Endothelial cell of umbilical vein (primary cell): ENCODE results near the gene RAB31. TPM values are rescaled to one million over a fixed set of nuclear protein-coding genes. Genes with fewer than 3 reads are reported as not detected.

Experiments used
- BruUV-seq: library from RNA; stranded (reverse); fragments of 400-500 nt; replicated peaks from 2 replicates; lab custom pipeline; 2021; lab: Mats Ljungman, UMichigan
- CTCF ChIA-PET: fragments of 300-600, 350-600 bp; sonication (Branson Sonifier 250); formaldehyde crosslinking; loops from one replicate; lab custom pipeline; 2021; ENCODE audit warnings: antibody characterized with exemption, inconsistent platforms; lab: Charles Lee
- POLR2A ChIA-PET: fragments of 300-600, 350-600 bp; sonication (Branson Sonifier 250); formaldehyde crosslinking; loops from one replicate; lab custom pipeline; 2021; ENCODE audit warnings: antibody characterized with exemption, inconsistent platforms; lab: Charles Lee
- DNase-seq: peaks from one replicate; pipeline ENCODE4 v3.0.0-alpha.2; 2011; ENCODE audit warnings: low read depth, low spot score
- FAIRE-seq: peaks from 2 replicates; lab custom pipeline; 2011; peaks lifted over from hg19 to GRCh38; lab: Jason Lieb, UNC
- H2AFZ ChIP-seq: 2 replicates; pipeline ENCODE4 v1.6.0; 2012; ENCODE audit warnings: low read depth, low read length, control low read depth, inconsistent platforms
- H3K27ac ChIP-seq: 2 replicates; pipeline ENCODE4 v1.5.1; 2011; ENCODE audit warnings: low read depth, mild to moderate bottlenecking, control low read depth, low read length, moderate library complexity; ENCODE audit not compliant: insufficient read depth
- H3K27me3 ChIP-seq, 2 experiments: 2 replicates each; pipeline versions ENCODE4 v1.6.0 to v1.6.1; 2011; ENCODE audit warnings: low read length in 2 of 2, mixed read lengths in 1 of 2; ENCODE audit not compliant: control insufficient read depth in 2 of 2, insufficient read depth in 2 of 2
- H3K36me3 ChIP-seq, 2 experiments: 2 replicates in 1 of 2; 3 replicates in 1 of 2; pipeline ENCODE4 v1.5.1; 2011; ENCODE audit warnings: low read length in 2 of 2, mild to moderate bottlenecking in 1 of 2, moderate library complexity in 1 of 2; ENCODE audit not compliant: control insufficient read depth in 2 of 2, insufficient read depth in 2 of 2; ENCODE audit errors: extremely low read depth in 1 of 2
- H3K4me1 ChIP-seq: 3 replicates; pipeline ENCODE4 v1.5.1; 2011; ENCODE audit warnings: mild to moderate bottlenecking, low read length; ENCODE audit not compliant: control insufficient read depth, insufficient read depth; ENCODE audit errors: extremely low read depth
- H3K4me2 ChIP-seq: 2 replicates; pipeline ENCODE4 v1.6.1; 2011; ENCODE audit warnings: low read length, control low read depth, mixed read lengths; ENCODE audit not compliant: insufficient read depth
- H3K4me3 ChIP-seq, 3 experiments: fragments of 200-600 bp in 1 of 3; sonication (generic), shearing (Covaris generic) in 1 of 3; replicated peaks in 1 of 3; 2 replicates each; pipeline ENCODE4 v1.5.1; 2011 to 2016; ENCODE audit warnings: control low read depth in 3 of 3, low read length in 3 of 3, mild to moderate bottlenecking in 2 of 3, inconsistent platforms in 1 of 3, low read depth in 1 of 3, moderate library complexity in 1 of 3; ENCODE audit not compliant: insufficient read depth in 1 of 3
- H3K79me2 ChIP-seq: 2 replicates; pipeline ENCODE4 v1.6.0; 2012; ENCODE audit warnings: low read length, inconsistent platforms; ENCODE audit not compliant: control insufficient read depth, insufficient read depth
- H3K9ac ChIP-seq: replicated peaks from 2 replicates; pipeline ENCODE3; 2011; ENCODE audit warnings: low read length, control low read depth; ENCODE audit not compliant: insufficient read depth; ENCODE audit errors: extremely low read depth
- H3K9me1 ChIP-seq: replicated peaks from 3 replicates; pipeline ENCODE4 v1.6.0; 2011; ENCODE audit warnings: mild to moderate bottlenecking, low read length; ENCODE audit not compliant: control insufficient read depth, insufficient read depth; ENCODE audit errors: extremely low read depth
- H3K9me3 ChIP-seq: replicated peaks from 2 replicates; pipeline ENCODE4 v1.5.1; 2012; ENCODE audit warnings: low read length, inconsistent platforms; ENCODE audit not compliant: control insufficient read depth, insufficient read depth
- H4K20me1 ChIP-seq: replicated peaks from 2 replicates; pipeline ENCODE3; 2011; ENCODE audit warnings: mild to moderate bottlenecking, low read length; ENCODE audit not compliant: control insufficient read depth, insufficient read depth; ENCODE audit errors: extremely low read depth
- EZH2 ChIP-seq: IDR thresholded peaks from 2 replicates; pipeline ENCODE4 v1.6.1; 2012; ENCODE audit warnings: borderline replicate concordance, low read depth, mild to moderate bottlenecking, moderate library complexity, low read length, inconsistent platforms; ENCODE audit not compliant: severe bottlenecking
- FOS ChIP-seq: IDR thresholded peaks from 2 replicates; pipeline ENCODE4 v1.6.1; 2011; ENCODE audit warnings: mild to moderate bottlenecking, low read length, moderate library complexity, borderline replicate concordance; ENCODE audit not compliant: insufficient read depth
- GATA2 ChIP-seq: IDR thresholded peaks from 2 replicates; pipeline ENCODE4 v1.7.0; 2011; ENCODE audit warnings: low read depth, mild to moderate bottlenecking, moderate library complexity, mixed read lengths, low read length; ENCODE audit not compliant: insufficient read length, insufficient read depth
- JUN ChIP-seq: IDR thresholded peaks from 2 replicates; pipeline ENCODE4 v1.6.1; 2011; ENCODE audit warnings: borderline replicate concordance, low read depth; ENCODE audit not compliant: insufficient read length, insufficient read depth
- MYC ChIP-seq: IDR thresholded peaks from one replicate; pipeline ENCODE4 v1.6.1; 2011; ENCODE audit warnings: mild to moderate bottlenecking, low read depth, low read length
- POLR2A ChIP-seq: IDR thresholded peaks from 2 replicates; pipeline ENCODE4 v1.6.1; 2012; ENCODE audit warnings: low read depth, mild to moderate bottlenecking, control low read depth, low read length
- POLR2AphosphoS5 ChIP-seq: IDR thresholded peaks from 2 replicates; pipeline ENCODE4 v1.6.1; 2012; ENCODE audit warnings: low read depth, mild to moderate bottlenecking, control low read depth, low read length, moderate library complexity; ENCODE audit not compliant: insufficient read depth
- dilution Hi-C: fragments of 300-500 bp; cut with MboI; formaldehyde crosslinking; loops from one replicate; pipeline ENCODE4 v1.15.0; 2019; ENCODE audit warnings: low sequenced_read_pairs; ENCODE audit not compliant: extremely low pct_ligation_motif_present
- intact Hi-C: fragments of 100-400 bp; cut with micrococcal nuclease; formaldehyde crosslinking; loops from one replicate; pipeline ENCODE4 v1.10.0; 2022
- polyA plus RNA-seq, 4 experiments: library from polyadenylated mRNA; depleted of rRNA in 3 of 4; stranded (reverse) in 3 of 4; unstranded in 1 of 4; fragments of >200 nt; gene quantifications; 2 replicates each; pipeline versions ENCODE4 v1.2.1 to v1.2.3, GENCODE V29; 2011 to 2012; ENCODE audit warnings: missing spikeins in 1 of 4
- total RNA-seq: library from RNA; stranded (reverse); gene quantifications from 2 replicates; pipeline ENCODE4 v1.2.3, GENCODE V29; 2021
- TF ChIP-seq, protein P1 (sequence below), 2 donors: IDR thresholded peaks; 1 replicate in 1 of 2; 2 replicates in 1 of 2; pipeline ENCODE4 v1.5.1; 2011; ENCODE audit warnings: low read length in 2 of 2, mild to moderate bottlenecking in 2 of 2, moderate library complexity in 2 of 2, control low read depth in 1 of 2, inconsistent platforms in 1 of 2, low read depth in 1 of 2; ENCODE audit not compliant: insufficient read depth in 1 of 2; ENCODE audit errors: extremely low read depth in 1 of 2
- TF ChIP-seq, protein P2 (sequence below): IDR thresholded peaks from 2 replicates; pipeline ENCODE4 v1.6.1; 2011; ENCODE audit not compliant: insufficient read depth, insufficient read length

Gene RAB31
- total and polyA plus RNA-seq, 2 donors (not counting 3 experiments of a cell fraction or from before 2014, with no cell fraction given), result 30.5 TPM

DNA sequence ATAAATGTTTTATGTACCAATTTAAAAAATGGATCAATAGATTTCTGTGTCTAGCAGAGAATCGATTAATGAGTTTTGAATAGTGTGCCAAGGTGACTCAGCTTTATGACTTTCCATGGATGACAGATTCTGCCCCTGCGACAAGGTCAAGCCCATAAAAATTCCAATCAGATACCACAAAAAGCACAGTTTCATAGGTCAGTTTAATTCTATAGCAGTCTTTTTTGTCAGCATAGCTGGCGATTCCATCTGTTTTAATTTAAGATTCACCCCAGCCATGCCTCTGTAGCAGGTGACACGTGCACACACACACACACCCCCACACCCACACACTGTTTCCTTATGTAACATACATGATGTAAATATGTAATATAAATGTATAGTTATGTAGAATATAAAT lies 28.9 kb downstream of the RAB31 start:
- Histone ChIP-seq H2AFZ (no peak overlapping the region), H3K36me3 (peaks cover 0 to 3% of the 10 kb centered on the region in 2 experiments), H3K27me3 (no peaks in the 10 kb centered on the region), H3K79me2 (peaks cover 2% of the 10 kb centered on the region), H3K4me2 (no peak overlapping the region), H3K9ac (no peak overlapping the region), H3K9me1 (no peaks in the 10 kb centered on the region), H3K4me1 (peaks cover 28% of the 10 kb centered on the region), H3K9me3 (no peaks in the 10 kb centered on the region), H3K27ac (no peak overlapping the region), H3K4me3 (no peak overlapping the region), H4K20me1 (no peaks in the 10 kb centered on the region)
- BruUV-seq, result no TSS peak
- DNase-seq, result no peak
- CTCF ChIA-PET, result interaction anchor here (1.0 kb wide), 1 partner anchor 124 kb away, joined by 3 read pairs; no protein-coding TSS in a partner anchor
- POLR2A ChIA-PET, result no interaction called here
- TF ChIP-seq POLR2AphosphoS5, result no peak
- TF ChIP-seq POLR2A, result no peak
- peak; percentile 5 for TF ChIP-seq GATA2
- no peak for TF ChIP-seq MYC
- peak; percentile 23 for TF ChIP-seq FOS
- peak; percentile 39 for TF ChIP-seq JUN
- TF ChIP-seq, protein P1, sequence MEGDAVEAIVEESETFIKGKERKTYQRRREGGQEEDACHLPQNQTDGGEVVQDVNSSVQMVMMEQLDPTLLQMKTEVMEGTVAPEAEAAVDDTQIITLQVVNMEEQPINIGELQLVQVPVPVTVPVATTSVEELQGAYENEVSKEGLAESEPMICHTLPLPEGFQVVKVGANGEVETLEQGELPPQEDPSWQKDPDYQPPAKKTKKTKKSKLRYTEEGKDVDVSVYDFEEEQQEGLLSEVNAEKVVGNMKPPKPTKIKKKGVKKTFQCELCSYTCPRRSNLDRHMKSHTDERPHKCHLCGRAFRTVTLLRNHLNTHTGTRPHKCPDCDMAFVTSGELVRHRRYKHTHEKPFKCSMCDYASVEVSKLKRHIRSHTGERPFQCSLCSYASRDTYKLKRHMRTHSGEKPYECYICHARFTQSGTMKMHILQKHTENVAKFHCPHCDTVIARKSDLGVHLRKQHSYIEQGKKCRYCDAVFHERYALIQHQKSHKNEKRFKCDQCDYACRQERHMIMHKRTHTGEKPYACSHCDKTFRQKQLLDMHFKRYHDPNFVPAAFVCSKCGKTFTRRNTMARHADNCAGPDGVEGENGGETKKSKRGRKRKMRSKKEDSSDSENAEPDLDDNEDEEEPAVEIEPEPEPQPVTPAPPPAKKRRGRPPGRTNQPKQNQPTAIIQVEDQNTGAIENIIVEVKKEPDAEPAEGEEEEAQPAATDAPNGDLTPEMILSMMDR (IDR thresholded peaks at IDR 0.05; ENCODE audit: extremely low read depth in 1 of 2, insufficient read depth in 1 of 2, low read depth in 1 of 2, low read length in 2 of 2), result no peak
- no peak for TF ChIP-seq EZH2
- TF ChIP-seq, protein P2, sequence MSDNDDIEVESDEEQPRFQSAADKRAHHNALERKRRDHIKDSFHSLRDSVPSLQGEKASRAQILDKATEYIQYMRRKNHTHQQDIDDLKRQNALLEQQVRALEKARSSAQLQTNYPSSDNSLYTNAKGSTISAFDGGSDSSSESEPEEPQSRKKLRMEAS, result no peak
- dilution Hi-C loops, result no loop called here
- intact Hi-C loops, result no loop called here
- no peak for FAIRE-seq
